T-cell (primary cell): ENCODE data around the gene SEC63. TPM values are rescaled to one million over a fixed set of nuclear protein-coding genes. Genes with fewer than 3 reads are reported as not detected.

Experiments
- ATAC-seq, 4 experiments: fragments of 200-7000 bp in 3 of 4; fragments of 150-1000 bp in 1 of 4; cut with Tn5 transposase; replicated peaks in 1 of 4; 1 replicate in 3 of 4; 2 replicates in 1 of 4; pipeline ENCODE4 v1.10.0; 2021; ENCODE audit warnings: moderate library complexity in 3 of 4, mild to moderate bottlenecking in 2 of 4, moderate number of reproducible peaks in 1 of 4
- CTCF ChIA-PET, 2 donors: fragments of 300-600 bp; sonication (Branson Sonifier 250); formaldehyde crosslinking; loops; one replicate each; lab custom pipeline; 2022; ENCODE audit warnings: antibody characterized with exemption in 2 of 2; lab: Charles Lee
- POLR2A ChIA-PET, 2 donors: fragments of 300-600 bp; sonication (Branson Sonifier 250); formaldehyde crosslinking; loops; one replicate each; lab custom pipeline; 2022; ENCODE audit warnings: antibody characterized with exemption in 2 of 2; lab: Charles Lee
- DNase-seq, 35 experiments: peaks; one replicate each; pipeline versions ENCODE4 v3.0.0 to v3.0.0-alpha.2; 2013 to 2023
- H3K27ac ChIP-seq: one replicate; pipeline ENCODE4 v1.5.1; 2013; ENCODE audit warnings: low read length
- H3K27me3 ChIP-seq, 2 experiments: replicated peaks in 1 of 2; 1 replicate in 1 of 2; 2 replicates in 1 of 2; pipeline versions ENCODE4 v1.6.1 to v1.7.0; 2013; ENCODE audit warnings: low read length in 1 of 2, mixed read lengths in 1 of 2; ENCODE audit not compliant: control insufficient read depth in 2 of 2, insufficient read depth in 2 of 2; ENCODE audit errors: extremely low read depth in 1 of 2
- H3K36me3 ChIP-seq, 2 donors: 1 replicate in 1 of 2; 2 replicates in 1 of 2; pipeline versions ENCODE4 v1.6.1 to v1.7.0; 2013; ENCODE audit warnings: low read length in 1 of 2; ENCODE audit not compliant: control insufficient read depth in 2 of 2, insufficient read depth in 1 of 2; ENCODE audit errors: extremely low read depth in 1 of 2
- H3K4me1 ChIP-seq, 2 experiments: 1 replicate in 1 of 2; 2 replicates in 1 of 2; pipeline versions ENCODE4 v1.6.1 to v1.7.0; 2013; ENCODE audit warnings: low read length in 2 of 2, mixed read lengths in 1 of 2; ENCODE audit not compliant: insufficient read depth in 2 of 2, control insufficient read depth in 1 of 2; ENCODE audit errors: extremely low read depth in 1 of 2
- H3K4me3 ChIP-seq, 2 donors: 1 replicate in 1 of 2; 2 replicates in 1 of 2; pipeline versions ENCODE4 v1.5.1 to v1.7.0; 2013; ENCODE audit warnings: mild to moderate bottlenecking in 2 of 2, low read length in 1 of 2, moderate library complexity in 1 of 2; ENCODE audit not compliant: control insufficient read depth in 1 of 2; ENCODE audit errors: extremely low read depth in 1 of 2
- H3K9me3 ChIP-seq: 2 replicates; pipeline ENCODE4 v1.7.0; 2013
- H3K27ac Mint-ChIP-seq, 2 donors: one replicate each; pipeline ENCODE4 v1.8.0; 2020 to 2021; ENCODE audit warnings: mild to moderate bottlenecking in 2 of 2, mixed read lengths in 2 of 2
- H3K27me3 Mint-ChIP-seq, 2 donors: one replicate each; pipeline ENCODE4 v1.8.0; 2021 to 2022; ENCODE audit warnings: mixed read lengths in 2 of 2
- H3K36me3 Mint-ChIP-seq: one replicate; pipeline ENCODE4 v1.8.0; 2021; ENCODE audit warnings: mixed read lengths
- H3K4me1 Mint-ChIP-seq, 3 donors: one replicate each; pipeline ENCODE4 v1.8.0; 2020 to 2022; ENCODE audit warnings: mixed read lengths in 3 of 3, mild to moderate bottlenecking in 1 of 3
- H3K4me3 Mint-ChIP-seq, 3 donors: one replicate each; pipeline ENCODE4 v1.8.0; 2020 to 2022; ENCODE audit warnings: mild to moderate bottlenecking in 3 of 3, mixed read lengths in 3 of 3, moderate library complexity in 3 of 3
- H3K9me3 Mint-ChIP-seq, 3 donors: one replicate each; pipeline ENCODE4 v1.8.0; 2020 to 2022; ENCODE audit warnings: mixed read lengths in 3 of 3
- WGBS: methylation state at CpG from one replicate; pipeline ENCODE4 v1.1.5; 2013; ENCODE audit warnings: missing lambda C conversion rate; ENCODE audit not compliant: insufficient coverage; 5-methylcytosine and 5-hydroxymethylcytosine counted together
- total RNA-seq, 35 experiments: library from RNA in 6 of 35; stranded (reverse) in 6 of 35; fragments of 120-200 nt in 1 of 35; gene quantifications; one replicate each; pipeline versions ENCODE4 v1.2.1 to v1.2.4 and lab custom pipeline; 2013 to 2026

The SEC63 gene
- total RNA-seq, 5 donors from 2014 or later (not counting 1 experiment from before 2014, with no cell fraction given): 56.2 to 85.5 (median 68.7) TPM

GRCh38 chr6:107823047-107823557, 134.9 kb downstream of the SEC63 start:
- no peaks in the 10 kb centered on the region for H3K9me3 Mint-ChIP-seq

GRCh38 chr6:107822176-107823046, 135.6 kb downstream of the SEC63 start:
- Histone ChIP-seq H3K27ac (peak overlapping the region; percentile 93), H3K36me3 (no peaks in the 10 kb centered on the region), H3K4me1 (peaks cover 42 to 55% of the 10 kb centered on the region in 2 experiments), H3K4me3 (peak overlapping the region; percentile 73 to 75), H3K9me3 (no peaks in the 10 kb centered on the region), H3K27me3 (no peaks in the 10 kb centered on the region)
- Mint-ChIP-seq H3K27me3 (no peaks in the 10 kb centered on the region), H3K27ac (peak overlapping the region; percentile 96 to 97), H3K4me1 (peaks cover 62 to 77% (median 69%) of the 10 kb centered on the region in 3 donors), H3K36me3 (peaks cover 15% of the 10 kb centered on the region), H3K4me3 (peak overlapping the region; percentile 89 to 96 (median 96)), H3K9me3 (no peaks in the 10 kb centered on the region)
- ChIA-PET POLR2A (interaction anchor here (0.6 to 3.4 kb wide), 22 partner anchors 8 to 980 kb away, joined by 3 to 18 read pairs (median 5); no protein-coding TSS in a partner anchor), CTCF (interaction anchor here in 1 of 2 donors (0.5 to 4.4 kb wide), 10 partner anchors 23 to 148 kb away, joined by 3 to 58 read pairs (median 3); no protein-coding TSS in a partner anchor)
- 0% methylated on average over 4 of the region's 9 CpGs for WGBS
- DNase-seq (peak in 34 of 35 experiments; percentile 30 to 84 (median 60)), ATAC-seq (peak; percentile 12 to 38 (median 34))

More at GRCh38 chr6:107823047-107823557, 134.9 kb downstream of the SEC63 start:
- ChIA-PET CTCF (interaction anchor here in 1 of 2 donors (0.5 to 4.4 kb wide), 6 partner anchors 24 to 149 kb away, joined by 3 to 58 read pairs (median 4); no protein-coding TSS in a partner anchor), POLR2A (interaction anchor here (0.5 to 3.4 kb wide), 21 partner anchors 8 to 979 kb away, joined by 3 to 18 read pairs (median 5); no protein-coding TSS in a partner anchor)
- H3K27ac ChIP-seq: peak overlapping the region; percentile 93
- Mint-ChIP-seq H3K27me3 (no peaks in the 10 kb centered on the region), H3K4me3 (peak overlapping the region; percentile 89 to 96 (median 96)), H3K36me3 (peaks cover 11% of the 10 kb centered on the region), H3K4me1 (peaks cover 62 to 70% (median 62%) of the 10 kb centered on the region in 3 donors), H3K27ac (peak overlapping the region; percentile 96 to 97)
- no peaks in the 10 kb centered on the region for H3K36me3 ChIP-seq
- peak; percentile 2 to 13 (median 6) for ATAC-seq
- WGBS: 0% methylated on average over 4 of the region's 8 CpGs
- peak overlapping the region; percentile 73 to 75 for H3K4me3 ChIP-seq
- H3K9me3 ChIP-seq: no peaks in the 10 kb centered on the region
- H3K27me3 ChIP-seq: no peaks in the 10 kb centered on the region
- H3K4me1 ChIP-seq: peaks cover 36 to 54% of the 10 kb centered on the region in 2 experiments
- DNase-seq: peak in 31 of 35 experiments; percentile 15 to 76 (median 37)

GRCh38 chr6:107821591-107821990, 136.4 kb downstream of the SEC63 start:
- Mint-ChIP-seq H3K27me3 (no peaks in the 10 kb centered on the region), H3K27ac (peak overlapping the region; percentile 96 to 97), H3K4me3 (peak overlapping the region; percentile 89 to 96 (median 96)), H3K4me1 (peaks cover 70 to 85% (median 77%) of the 10 kb centered on the region in 3 donors), H3K36me3 (peaks cover 20% of the 10 kb centered on the region), H3K9me3 (no peaks in the 10 kb centered on the region)
- ChIA-PET CTCF (interaction anchor here in 1 of 2 donors (0.6 to 4.4 kb wide), 6 partner anchors 27 to 95 kb away, joined by 3 to 58 read pairs (median 3); no protein-coding TSS in a partner anchor), POLR2A (interaction anchor here (0.7 to 3.4 kb wide), 6 partner anchors 10 to 81 kb away, joined by 3 to 18 read pairs (median 5); no protein-coding TSS in a partner anchor)
- Histone ChIP-seq H3K4me3 (peak overlapping the region; percentile 33 to 73), H3K27me3 (no peaks in the 10 kb centered on the region), H3K27ac (peak overlapping the region; percentile 93), H3K9me3 (no peaks in the 10 kb centered on the region), H3K36me3 (no peaks in the 10 kb centered on the region), H3K4me1 (peaks cover 50 to 60% of the 10 kb centered on the region in 2 experiments)
- peak in 1 of 35 experiments; percentile 25 for DNase-seq
- WGBS: 80% methylated on average over 1 of the region's 5 CpGs
- no peak for ATAC-seq

- H3K27ac ChIP-seq: peak overlapping the region; percentile 93
- H3K4me3 Mint-ChIP-seq: peak overlapping the region; percentile 89 to 96 (median 96)
- ChIA-PET CTCF (interaction anchor here in 1 of 2 donors (0.7 to 4.4 kb wide), 5 partner anchors 23 to 94 kb away, joined by 3 to 58 read pairs (median 5); no protein-coding TSS in a partner anchor), POLR2A (interaction anchor here (0.6 to 0.9 kb wide), 2 partner anchors 27 to 29 kb away, joined by 3 read pairs; no protein-coding TSS in a partner anchor)
- peak in 34 of 35 experiments; percentile 7 to 66 (median 36) for DNase-seq
- peaks cover 56 to 69% of the 10 kb centered on the region in 2 experiments for H3K4me1 ChIP-seq
- peak in 3 of 4 experiments; percentile 14 to 27 (median 24) for ATAC-seq
- H3K27me3 Mint-ChIP-seq: no peaks in the 10 kb centered on the region
- peaks cover 0 to 9% of the 10 kb centered on the region in 2 donors for H3K36me3 ChIP-seq
- H3K36me3 Mint-ChIP-seq: peaks cover 27% of the 10 kb centered on the region
- H3K9me3 Mint-ChIP-seq: no peaks in the 10 kb centered on the region
- 5% methylated on average over 12 of the region's 17 CpGs for WGBS
- H3K4me1 Mint-ChIP-seq: peaks cover 77 to 92% (median 84%) of the 10 kb centered on the region in 3 donors
- H3K27ac Mint-ChIP-seq: peak overlapping the region; percentile 96 to 97
- H3K27me3 ChIP-seq: no peaks in the 10 kb centered on the region
- H3K4me3 ChIP-seq: peak overlapping the region; percentile 68 to 73
- no peaks in the 10 kb centered on the region for H3K9me3 ChIP-seq
These were observed 137.4 kb downstream of the SEC63 start for GRCh38 chr6:107820338-107821261.

GRCh38 chr6:107819964-107820337, 138.1 kb downstream of the SEC63 start:
- Histone ChIP-seq H3K36me3 (peaks cover 0 to 12% of the 10 kb centered on the region in 2 donors), H3K4me3 (peak overlapping the region; percentile 68 to 73), H3K27me3 (no peaks in the 10 kb centered on the region), H3K4me1 (peaks cover 54 to 69% of the 10 kb centered on the region in 2 experiments), H3K27ac (peak overlapping the region; percentile 93), H3K9me3 (no peaks in the 10 kb centered on the region)
- no peaks in the 10 kb centered on the region for H3K9me3 Mint-ChIP-seq
- peak overlapping the region; percentile 96 to 97 for H3K27ac Mint-ChIP-seq
- H3K36me3 Mint-ChIP-seq: peaks cover 32% of the 10 kb centered on the region
- peaks cover 79 to 88% (median 85%) of the 10 kb centered on the region in 3 donors for H3K4me1 Mint-ChIP-seq
- ChIA-PET POLR2A (interaction anchor here in 1 of 2 donors (0.5 to 0.7 kb wide), 2 partner anchors 21 to 39 kb away, joined by 3 to 4 read pairs; no protein-coding TSS in a partner anchor), CTCF (interaction anchor here in 1 of 2 donors (1.0 kb wide), 1 partner anchor 23 kb away, joined by 3 read pairs; no protein-coding TSS in a partner anchor)
- no peaks in the 10 kb centered on the region for H3K27me3 Mint-ChIP-seq
- WGBS: 27% methylated on average over 1 of the region's 5 CpGs
- DNase-seq (peak in 34 of 35 experiments; percentile 8 to 64 (median 38)), ATAC-seq (peak; percentile 21 to 49 (median 43))
- peak overlapping the region; percentile 89 to 96 (median 96) for H3K4me3 Mint-ChIP-seq
